ENCODE measurements around the gene CD22. TPM values are rescaled to one million over a fixed set of nuclear protein-coding genes. Genes with fewer than 3 reads are reported as not detected.

The CD22 gene
- polyA plus RNA-seq, 4 donors, result 0.81 to 5.0 (median 2.2) TPM

DNA sequence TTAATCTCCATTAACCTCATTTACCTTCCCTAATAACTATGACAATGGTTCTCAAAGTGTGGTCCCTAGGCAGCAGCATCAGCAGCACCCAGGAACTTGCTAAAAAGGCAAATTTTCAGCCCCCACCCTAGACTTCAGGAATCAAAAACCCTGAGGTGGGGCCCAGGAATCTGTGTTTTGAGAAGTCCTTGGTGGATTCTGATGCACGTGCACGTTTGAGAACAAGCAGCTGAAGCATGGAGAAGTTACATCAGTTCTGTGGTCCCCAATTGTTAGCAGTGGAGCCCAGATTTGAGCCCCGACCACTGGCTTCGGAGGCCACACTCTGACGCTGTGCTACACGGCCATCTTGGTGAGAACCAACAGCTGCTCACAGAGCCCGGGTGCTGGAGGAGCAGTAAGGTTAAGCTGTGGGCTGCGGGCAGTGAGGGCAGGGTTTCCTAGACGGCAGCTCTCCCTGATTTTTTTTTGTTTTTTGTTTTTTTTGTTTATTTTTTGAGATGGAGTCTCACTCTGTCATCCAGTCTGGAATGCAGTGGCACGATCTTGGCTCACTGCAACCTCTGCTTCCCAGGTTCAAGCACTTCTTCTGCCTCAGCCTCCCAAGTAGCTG, 14.0 kb upstream of the CD22 start:
- Histone ChIP-seq H3K27me3 (ENCODE audit: control insufficient read depth in 3 of 3, insufficient read depth in 3 of 3, low read length in 3 of 3) (no peaks in the 10 kb centered on the region), H3K27ac (ENCODE audit: low read depth in 1 of 3, low read length in 2 of 3) (no peak overlapping the region), H3K4me1 (ENCODE audit: control insufficient read depth in 3 of 3, insufficient read depth in 2 of 3, low read depth in 1 of 3, low read length in 2 of 3) (no peaks in the 10 kb centered on the region), H3K4me3 (ENCODE audit: low read depth in 1 of 3, low read length in 3 of 3) (no peak overlapping the region), H3K9me3 (ENCODE audit: control insufficient read depth in 2 of 2, insufficient read depth in 1 of 2, low read depth in 1 of 2, low read length in 1 of 2) (no peaks in the 10 kb centered on the region), H3K36me3 (ENCODE audit: control insufficient read depth in 3 of 3, insufficient read depth in 2 of 3, low read depth in 1 of 3, low read length in 3 of 3) (no peaks in the 10 kb centered on the region)
- DNase-seq (no peak), FAIRE-seq (no peak)
- 82 to 88% (median 85%) methylated on average over 10 of the region's 10 CpGs for WGBS, 3 donors

DNA sequence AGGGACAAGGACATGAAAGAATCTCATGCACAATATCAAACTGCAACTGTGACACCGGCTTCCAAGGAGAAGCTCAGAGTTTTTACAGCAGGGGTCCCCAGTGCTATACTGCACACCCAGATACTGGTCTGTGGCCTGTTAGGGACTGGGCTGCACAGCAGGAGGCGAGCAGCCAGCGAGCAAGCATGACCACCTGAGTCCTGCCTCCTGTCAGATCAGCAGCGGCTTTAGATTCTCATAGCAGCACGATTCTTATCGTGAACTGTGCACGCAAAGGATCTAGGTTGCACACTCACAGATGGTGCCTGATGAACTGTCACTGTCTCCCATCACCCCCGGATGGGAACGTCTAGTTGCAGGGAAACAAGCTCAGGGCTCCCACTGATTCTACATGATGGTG, 13.1 kb upstream of the CD22 start:
- H3K4me3 ChIP-seq (ENCODE audit: low read depth in 1 of 3, low read length in 3 of 3), result no peak overlapping the region
- FAIRE-seq, result no peak
- H3K9me3 ChIP-seq (ENCODE audit: control insufficient read depth in 2 of 2, insufficient read depth in 1 of 2, low read depth in 1 of 2, low read length in 1 of 2), result no peaks in the 10 kb centered on the region
- 76 to 91% (median 87%) methylated on average over 9 of the region's 9 CpGs for WGBS, 3 donors
- no peak for DNase-seq
- peaks cover 0 to 1% (median 0%) of the 10 kb centered on the region in 3 donors for H3K27me3 ChIP-seq (ENCODE audit: control insufficient read depth in 3 of 3, insufficient read depth in 3 of 3, low read length in 3 of 3)
- no peak overlapping the region for H3K27ac ChIP-seq (ENCODE audit: low read depth in 1 of 3, low read length in 2 of 3)
- no peaks in the 10 kb centered on the region for H3K4me1 ChIP-seq (ENCODE audit: control insufficient read depth in 3 of 3, insufficient read depth in 2 of 3, low read depth in 1 of 3, low read length in 2 of 3)
- no peaks in the 10 kb centered on the region for H3K36me3 ChIP-seq (ENCODE audit: control insufficient read depth in 3 of 3, insufficient read depth in 2 of 3, low read depth in 1 of 3, low read length in 3 of 3)

DNA sequence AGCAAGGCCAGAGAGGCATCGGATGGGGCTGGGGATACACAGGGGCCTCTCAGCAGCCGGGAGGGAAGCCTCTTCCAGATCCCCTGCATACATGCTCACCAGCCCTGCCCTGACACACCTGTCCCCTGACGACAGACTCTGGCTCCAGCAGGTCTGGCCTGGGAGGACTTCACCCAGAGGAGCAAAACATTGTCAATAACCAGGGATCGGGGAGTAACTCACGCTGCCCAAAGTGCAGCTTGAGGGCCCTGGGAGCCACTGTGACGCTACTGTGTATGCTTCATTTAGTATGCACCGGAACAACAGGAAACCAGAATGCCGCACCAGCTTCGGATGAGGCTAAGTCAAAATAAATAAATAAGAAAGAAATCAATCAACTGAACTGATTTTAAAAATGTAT, 12.4 kb upstream of the CD22 start:
- FAIRE-seq, result no peak
- Histone ChIP-seq H3K27ac (ENCODE audit: low read depth in 1 of 3, low read length in 2 of 3) (no peak overlapping the region), H3K27me3 (ENCODE audit: control insufficient read depth in 3 of 3, insufficient read depth in 3 of 3, low read length in 3 of 3) (peaks cover 0 to 2% (median 0%) of the 10 kb centered on the region in 3 donors), H3K9me3 (ENCODE audit: control insufficient read depth in 2 of 2, insufficient read depth in 1 of 2, low read depth in 1 of 2, low read length in 1 of 2) (no peaks in the 10 kb centered on the region), H3K36me3 (ENCODE audit: control insufficient read depth in 3 of 3, insufficient read depth in 2 of 3, low read depth in 1 of 3, low read length in 3 of 3) (no peaks in the 10 kb centered on the region), H3K4me1 (ENCODE audit: control insufficient read depth in 3 of 3, insufficient read depth in 2 of 3, low read depth in 1 of 3, low read length in 2 of 3) (no peaks in the 10 kb centered on the region), H3K4me3 (ENCODE audit: low read depth in 1 of 3, low read length in 3 of 3) (no peak overlapping the region)
- WGBS, 3 donors, result 26 to 61% (median 47%) methylated on average over 9 of the region's 9 CpGs
- peak; percentile 31 to 53 for DNase-seq

DNA sequence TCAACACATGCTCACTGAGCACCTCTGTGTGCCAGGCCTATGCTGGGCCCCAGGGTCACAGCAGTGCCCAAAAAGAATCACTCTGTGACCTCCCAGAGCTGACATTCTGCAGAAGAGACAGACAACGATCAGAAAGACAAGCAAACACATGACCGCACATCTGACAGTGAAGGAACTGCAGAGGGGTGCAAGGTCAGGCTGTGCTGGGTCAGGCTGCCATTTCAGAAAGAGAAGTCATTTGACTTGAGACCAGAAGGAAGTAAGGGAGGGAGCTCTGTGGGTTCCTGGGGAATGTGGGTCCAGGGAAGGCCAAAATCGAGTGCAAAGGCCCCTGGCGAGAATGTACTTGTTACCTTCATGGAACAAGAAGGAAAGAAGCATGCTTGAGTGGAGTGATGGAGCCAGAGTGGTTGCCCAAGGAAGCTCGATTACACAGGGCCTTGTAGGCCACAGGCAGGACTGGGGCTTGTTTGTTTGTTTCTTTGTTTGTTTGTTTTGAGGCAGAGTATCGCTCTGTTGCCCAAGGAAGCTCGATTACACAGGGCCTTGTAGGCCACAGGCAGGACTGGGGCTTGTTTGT, 11.4 kb upstream of the CD22 start:
- H3K4me3 ChIP-seq (ENCODE audit: low read depth in 1 of 3, low read length in 3 of 3), result no peak overlapping the region
- H3K4me1 ChIP-seq (ENCODE audit: control insufficient read depth in 3 of 3, insufficient read depth in 2 of 3, low read depth in 1 of 3, low read length in 2 of 3), result no peaks in the 10 kb centered on the region
- no peak overlapping the region for H3K27ac ChIP-seq (ENCODE audit: low read depth in 1 of 3, low read length in 2 of 3)
- DNase-seq (no peak), FAIRE-seq (no peak)
- no peaks in the 10 kb centered on the region for H3K36me3 ChIP-seq (ENCODE audit: control insufficient read depth in 3 of 3, insufficient read depth in 2 of 3, low read depth in 1 of 3, low read length in 3 of 3)
- peaks cover 0 to 2% (median 0%) of the 10 kb centered on the region in 3 donors for H3K27me3 ChIP-seq (ENCODE audit: control insufficient read depth in 3 of 3, insufficient read depth in 3 of 3, low read length in 3 of 3)
- peaks cover 0 to 3% of the 10 kb centered on the region in 2 donors for H3K9me3 ChIP-seq (ENCODE audit: control insufficient read depth in 2 of 2, insufficient read depth in 1 of 2, low read depth in 1 of 2, low read length in 1 of 2)
- 73 to 82% (median 78%) methylated on average over 7 of the region's 7 CpGs for WGBS, 3 donors

GRCh38 chr19:35318679-35319448, 10.1 kb upstream of the CD22 start:
- Histone ChIP-seq H3K9me3 (ENCODE audit: control insufficient read depth in 2 of 2, insufficient read depth in 1 of 2, low read depth in 1 of 2, low read length in 1 of 2) (peaks cover 0 to 3% of the 10 kb centered on the region in 2 donors), H3K4me1 (ENCODE audit: control insufficient read depth in 3 of 3, insufficient read depth in 2 of 3, low read depth in 1 of 3, low read length in 2 of 3) (no peaks in the 10 kb centered on the region), H3K27ac (ENCODE audit: low read depth in 1 of 3, low read length in 2 of 3) (no peak overlapping the region), H3K36me3 (ENCODE audit: control insufficient read depth in 3 of 3, insufficient read depth in 2 of 3, low read depth in 1 of 3, low read length in 3 of 3) (no peaks in the 10 kb centered on the region), H3K4me3 (ENCODE audit: low read depth in 1 of 3, low read length in 3 of 3) (no peak overlapping the region), H3K27me3 (ENCODE audit: control insufficient read depth in 3 of 3, insufficient read depth in 3 of 3, low read length in 3 of 3) (peaks cover 0 to 2% (median 0%) of the 10 kb centered on the region in 3 donors)
- WGBS, 3 donors, result 68 to 73% (median 72%) methylated on average over 15 to 16 of the region's 16 CpGs
- DNase-seq (no peak), FAIRE-seq (no peak)

DNA sequence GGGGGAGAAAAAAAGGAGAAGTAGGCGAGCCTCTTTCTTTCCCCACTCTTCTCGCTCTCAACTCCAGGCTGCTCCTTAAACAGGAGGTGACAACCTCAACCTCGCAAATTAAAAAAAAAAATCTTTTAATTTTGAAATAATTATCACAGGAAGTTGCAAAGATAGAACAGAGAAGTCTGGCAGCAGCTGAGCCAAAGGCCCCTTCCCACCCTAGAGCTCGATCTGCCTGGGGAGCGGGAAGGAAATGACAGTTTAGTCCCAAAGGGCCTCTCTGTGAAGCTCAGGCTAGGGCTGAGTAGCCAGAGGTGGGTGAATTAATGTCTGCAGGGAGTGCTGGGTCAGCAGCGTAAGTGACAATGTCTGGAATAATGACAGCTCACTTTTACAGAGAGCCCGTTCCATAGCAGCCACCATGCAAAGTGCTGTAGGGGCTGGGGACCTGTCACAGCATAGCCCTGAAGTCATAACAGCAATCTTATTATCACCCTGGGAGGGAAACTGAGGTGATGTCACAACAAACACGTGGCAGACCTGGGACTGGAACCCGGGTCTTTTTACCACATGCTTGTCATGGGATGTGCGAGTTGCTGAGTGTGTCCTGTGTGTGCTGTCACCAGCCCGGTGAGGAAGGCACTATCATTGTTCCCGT, 8.8 kb upstream of the CD22 start:
- no peak overlapping the region for H3K27ac ChIP-seq (ENCODE audit: low read depth in 1 of 3, low read length in 2 of 3)
- peaks cover 0 to 2% (median 0%) of the 10 kb centered on the region in 3 donors for H3K27me3 ChIP-seq (ENCODE audit: control insufficient read depth in 3 of 3, insufficient read depth in 3 of 3, low read length in 3 of 3)
- DNase-seq (no peak), FAIRE-seq (no peak)
- H3K36me3 ChIP-seq (ENCODE audit: control insufficient read depth in 3 of 3, insufficient read depth in 2 of 3, low read depth in 1 of 3, low read length in 3 of 3), result no peaks in the 10 kb centered on the region
- H3K9me3 ChIP-seq (ENCODE audit: control insufficient read depth in 2 of 2, insufficient read depth in 1 of 2, low read depth in 1 of 2, low read length in 1 of 2), result peaks cover 0 to 3% of the 10 kb centered on the region in 2 donors
- H3K4me1 ChIP-seq (ENCODE audit: control insufficient read depth in 3 of 3, insufficient read depth in 2 of 3, low read depth in 1 of 3, low read length in 2 of 3), result no peaks in the 10 kb centered on the region
- 63 to 80% (median 68%) methylated on average over 12 of the region's 12 CpGs for WGBS, 3 donors
- H3K4me3 ChIP-seq (ENCODE audit: low read depth in 1 of 3, low read length in 3 of 3), result no peak overlapping the region

DNA sequence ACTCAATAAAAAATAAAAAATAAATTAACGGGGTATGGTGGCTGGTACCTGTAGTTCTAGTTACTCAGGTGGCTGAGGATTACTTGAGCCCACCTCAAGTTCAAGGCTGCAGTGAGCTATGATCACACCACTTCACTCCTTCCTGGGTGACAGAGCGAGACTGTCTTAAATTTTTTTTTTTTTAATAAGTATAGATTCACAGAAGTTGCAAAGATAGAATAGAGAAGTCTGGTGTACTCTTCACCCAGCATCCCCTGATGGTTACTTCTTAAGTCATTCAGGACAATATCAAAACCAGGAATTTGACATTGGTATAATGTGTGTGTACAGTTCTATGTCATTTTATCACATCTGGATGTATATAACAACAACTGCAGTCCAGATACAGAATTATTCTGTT, 7.7 kb upstream of the CD22 start:
- Histone ChIP-seq H3K4me3 (ENCODE audit: low read depth in 1 of 3, low read length in 3 of 3) (no peak overlapping the region), H3K9me3 (ENCODE audit: control insufficient read depth in 2 of 2, insufficient read depth in 1 of 2, low read depth in 1 of 2, low read length in 1 of 2) (peaks cover 0 to 3% of the 10 kb centered on the region in 2 donors), H3K27me3 (ENCODE audit: control insufficient read depth in 3 of 3, insufficient read depth in 3 of 3, low read length in 3 of 3) (peaks cover 0 to 2% (median 0%) of the 10 kb centered on the region in 3 donors), H3K4me1 (ENCODE audit: control insufficient read depth in 3 of 3, insufficient read depth in 2 of 3, low read depth in 1 of 3, low read length in 2 of 3) (no peaks in the 10 kb centered on the region), H3K36me3 (ENCODE audit: control insufficient read depth in 3 of 3, insufficient read depth in 2 of 3, low read depth in 1 of 3, low read length in 3 of 3) (no peaks in the 10 kb centered on the region), H3K27ac (ENCODE audit: low read depth in 1 of 3, low read length in 2 of 3) (no peak overlapping the region)
- no peak for DNase-seq
- WGBS, 3 donors, result 89 to 95% (median 93%) methylated on average over 2 of the region's 2 CpGs
- FAIRE-seq, result no peak

DNA sequence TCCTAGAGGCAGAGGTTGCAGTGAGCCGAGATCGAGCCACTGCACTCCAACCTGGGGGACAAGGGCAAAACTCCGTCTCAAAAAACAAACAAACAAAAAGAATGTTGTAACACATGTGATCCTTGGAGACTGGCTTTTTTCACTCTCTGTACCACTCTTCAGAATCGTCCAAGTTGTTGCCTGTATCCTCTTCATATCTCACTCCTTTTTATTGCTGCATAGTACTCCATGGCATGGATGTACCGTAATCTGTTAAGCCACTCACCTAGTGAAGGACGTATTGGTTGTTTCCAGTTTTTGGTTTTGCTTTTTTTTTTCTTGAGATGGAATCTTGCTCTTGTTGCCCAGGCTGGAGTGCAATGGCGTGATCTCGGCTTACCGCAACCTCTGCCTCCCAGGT, 7.0 kb upstream of the CD22 start:
- no peak overlapping the region for H3K27ac ChIP-seq (ENCODE audit: low read depth in 1 of 3, low read length in 2 of 3)
- H3K36me3 ChIP-seq (ENCODE audit: control insufficient read depth in 3 of 3, insufficient read depth in 2 of 3, low read depth in 1 of 3, low read length in 3 of 3), result no peaks in the 10 kb centered on the region
- H3K9me3 ChIP-seq (ENCODE audit: control insufficient read depth in 2 of 2, insufficient read depth in 1 of 2, low read depth in 1 of 2, low read length in 1 of 2), result peaks cover 0 to 3% of the 10 kb centered on the region in 2 donors
- H3K4me3 ChIP-seq (ENCODE audit: low read depth in 1 of 3, low read length in 3 of 3), result no peak overlapping the region
- DNase-seq (no peak), FAIRE-seq (no peak)
- WGBS, 3 donors, result 94 to 95% (median 94%) methylated on average over 9 of the region's 9 CpGs
- H3K4me1 ChIP-seq (ENCODE audit: control insufficient read depth in 3 of 3, insufficient read depth in 2 of 3, low read depth in 1 of 3, low read length in 2 of 3), result no peaks in the 10 kb centered on the region
- peaks cover 0 to 6% (median 0%) of the 10 kb centered on the region in 3 donors for H3K27me3 ChIP-seq (ENCODE audit: control insufficient read depth in 3 of 3, insufficient read depth in 3 of 3, low read length in 3 of 3)

Data from small intestine (tissue), 7 donors.